Measurements from ENCODE around the gene AGTPBP1. TPM values are rescaled to one million over a fixed set of nuclear protein-coding genes. Genes with fewer than 3 reads are reported as not detected.

AGTPBP1 gene
- total and polyA plus RNA-seq, 9 of the 15 experiments (the other 6 are each of a cell fraction or from before 2014, with no cell fraction given), result 1.4 to 7.9 (median 4.6) TPM

DNA sequence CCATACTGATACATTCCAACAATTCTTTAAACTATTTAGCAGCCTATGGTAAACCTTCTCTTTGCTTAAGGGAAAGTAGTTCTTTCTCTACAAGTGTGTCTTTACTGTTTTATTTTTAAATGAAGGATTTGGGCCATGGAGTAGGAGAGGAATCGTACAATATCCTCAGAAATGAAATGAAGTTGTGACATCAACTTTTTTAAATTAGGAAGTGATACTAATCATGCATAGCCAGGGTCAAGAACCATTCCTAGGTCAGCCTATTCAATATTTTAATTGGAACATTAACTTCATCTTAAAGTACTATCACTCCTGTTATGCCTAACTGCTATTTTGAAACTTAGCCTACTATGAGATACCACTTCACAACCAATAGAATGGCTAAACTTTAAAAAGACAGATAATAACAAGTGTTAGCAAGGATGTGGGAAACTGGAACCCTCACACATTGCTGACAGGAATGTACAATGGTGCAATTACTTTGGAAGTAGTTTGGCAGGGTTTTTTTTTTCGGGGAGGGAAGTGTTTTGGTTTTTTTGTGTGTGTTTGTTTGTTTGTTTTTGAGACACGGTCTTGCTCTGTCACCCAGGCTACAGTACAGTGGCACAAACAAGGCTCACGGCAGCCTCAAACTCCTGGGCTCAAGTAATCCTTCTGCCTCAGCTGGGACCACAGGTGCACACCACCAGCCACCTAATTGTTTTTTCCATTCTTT lies 10.7 kb downstream of the AGTPBP1 start:
- ChIA-PET CTCF (ENCODE audit: low intra/inter-chr PET ratio) (no interaction called here), POLR2A (no interaction called here)
- Histone ChIP-seq H3K27me3 (ENCODE audit: control insufficient read depth in 2 of 2, insufficient read depth in 2 of 2, low read length in 2 of 2) (no peaks in the 10 kb centered on the region), H3K36me3 (ENCODE audit: control insufficient read depth, insufficient read depth, low read length) (no peaks in the 10 kb centered on the region), H3K9me1 (ENCODE audit: control insufficient read depth, insufficient read depth, low read length) (no peaks in the 10 kb centered on the region), H3K9me3 (replicated peaks; ENCODE audit: control insufficient read depth, insufficient read depth, low read depth, low read length) (no peaks in the 10 kb centered on the region), H2AFZ (ENCODE audit: low read depth, low read length) (no peak overlapping the region), H3K9ac (ENCODE audit: insufficient read depth in 1 of 2, low read depth in 2 of 2, low read length in 2 of 2) (no peak overlapping the region), H3K4me2 (ENCODE audit: insufficient read depth, low read length) (no peak overlapping the region), H3K4me3 (no peak overlapping the region), H3K27ac (ENCODE audit: extremely low read depth, low read depth, low read length) (no peak overlapping the region), H4K20me1 (replicated peaks; ENCODE audit: control insufficient read depth, insufficient read depth, low read length) (no peaks in the 10 kb centered on the region), H3K79me2 (ENCODE audit: control insufficient read depth, insufficient read depth, low read length) (no peaks in the 10 kb centered on the region; the same call in 2 of the 3 replicates), H3K4me1 (replicated peaks in 1 of 2; ENCODE audit: control insufficient read depth in 2 of 2, insufficient read depth in 2 of 2, low read length in 2 of 2) (no peaks in the 10 kb centered on the region)
- intact Hi-C loops (cut with micrococcal nuclease), result no loop called here
- BruUV-seq (replicated peaks), result no TSS peak
- WGBS (ENCODE audit: insufficient coverage, low coverage, missing lambda C conversion rate), result 6% methylated on average over 3 of the region's 4 CpGs
- TF ChIP-seq, protein P1, sequence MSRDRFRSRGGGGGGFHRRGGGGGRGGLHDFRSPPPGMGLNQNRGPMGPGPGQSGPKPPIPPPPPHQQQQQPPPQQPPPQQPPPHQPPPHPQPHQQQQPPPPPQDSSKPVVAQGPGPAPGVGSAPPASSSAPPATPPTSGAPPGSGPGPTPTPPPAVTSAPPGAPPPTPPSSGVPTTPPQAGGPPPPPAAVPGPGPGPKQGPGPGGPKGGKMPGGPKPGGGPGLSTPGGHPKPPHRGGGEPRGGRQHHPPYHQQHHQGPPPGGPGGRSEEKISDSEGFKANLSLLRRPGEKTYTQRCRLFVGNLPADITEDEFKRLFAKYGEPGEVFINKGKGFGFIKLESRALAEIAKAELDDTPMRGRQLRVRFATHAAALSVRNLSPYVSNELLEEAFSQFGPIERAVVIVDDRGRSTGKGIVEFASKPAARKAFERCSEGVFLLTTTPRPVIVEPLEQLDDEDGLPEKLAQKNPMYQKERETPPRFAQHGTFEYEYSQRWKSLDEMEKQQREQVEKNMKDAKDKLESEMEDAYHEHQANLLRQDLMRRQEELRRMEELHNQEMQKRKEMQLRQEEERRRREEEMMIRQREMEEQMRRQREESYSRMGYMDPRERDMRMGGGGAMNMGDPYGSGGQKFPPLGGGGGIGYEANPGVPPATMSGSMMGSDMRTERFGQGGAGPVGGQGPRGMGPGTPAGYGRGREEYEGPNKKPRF (IDR thresholded peaks at IDR 0.05; ENCODE audit: low read depth, low read length), result no peak
- TF ChIP-seq SNAPC5 (CRISPR knock-in tag; IDR thresholded peaks at IDR 0.05), result no peak
- no peak for TF ChIP-seq SMAD4 (CRISPR knock-in tag; conservative IDR thresholded peaks at IDR 0.05)
- in situ Hi-C loops (cut with MboI), result no loop called here
- ATAC-seq (no peak), FAIRE-seq (no peak), DNase-seq (ENCODE audit: extremely low read depth in 1 of 4, low spot score in 3 of 4) (no peak)

All from K562 (cell line).